Endodermal cell (in vitro differentiated cells): Measurements from ENCODE around the gene TOM1L2. TPM values are rescaled to one million over a fixed set of nuclear protein-coding genes. Genes with fewer than 3 reads are reported as not detected.
A peak's percentile ranks its signal among the peaks of the same experiment; 100 is the strongest.

Experiments used
- DNase-seq: peaks from one replicate; pipeline ENCODE4 v3.0.0-alpha.2; 2017
- H3K27ac ChIP-seq: 2 replicates; pipeline ENCODE4 v1.5.1; 2013; ENCODE audit warnings: mild to moderate bottlenecking, low read depth, low read length, moderate library complexity
- H3K27me3 ChIP-seq: 2 replicates; pipeline ENCODE4 v1.6.1; 2013; ENCODE audit warnings: mild to moderate bottlenecking, low read length, moderate library complexity; ENCODE audit not compliant: insufficient read depth, control insufficient read depth, poor library complexity, severe bottlenecking
- H3K36me3 ChIP-seq: 2 replicates; pipeline ENCODE4 v1.7.0; 2013; ENCODE audit warnings: mild to moderate bottlenecking, low read length, moderate library complexity; ENCODE audit not compliant: control insufficient read depth, insufficient read depth
- H3K4me1 ChIP-seq: one replicate; pipeline ENCODE4 v1.7.0; 2013; ENCODE audit warnings: low read length; ENCODE audit not compliant: control insufficient read depth, insufficient read depth
- H3K4me3 ChIP-seq: 2 replicates; pipeline ENCODE4 v1.5.1; 2013; ENCODE audit warnings: mild to moderate bottlenecking, low read length, moderate library complexity
- H3K9ac ChIP-seq: 2 replicates; pipeline ENCODE4 v1.6.1; 2013; ENCODE audit warnings: mild to moderate bottlenecking, low read length, moderate library complexity; ENCODE audit not compliant: poor library complexity, severe bottlenecking; ENCODE audit errors: extremely low read depth
- H3K9me3 ChIP-seq: 2 replicates; pipeline ENCODE4 v1.6.1; 2013; ENCODE audit warnings: mild to moderate bottlenecking, low read length, moderate library complexity; ENCODE audit not compliant: control insufficient read depth
- H3K27ac Mint-ChIP-seq: 2 replicates; pipeline ENCODE4 v1.8.0; 2020; ENCODE audit warnings: mixed read lengths
- H3K27me3 Mint-ChIP-seq: 2 replicates; pipeline ENCODE4 v1.8.0; 2021; ENCODE audit warnings: mild to moderate bottlenecking, mixed read lengths; ENCODE audit not compliant: insufficient read depth
- H3K36me3 Mint-ChIP-seq: 2 replicates; pipeline ENCODE4 v1.8.0; 2020; ENCODE audit warnings: low read depth, mixed read lengths
- H3K4me1 Mint-ChIP-seq: 2 replicates; pipeline ENCODE4 v1.8.0; 2020; ENCODE audit warnings: mixed read lengths
- H3K4me3 Mint-ChIP-seq: 2 replicates; pipeline ENCODE4 v1.8.0; 2020; ENCODE audit warnings: mild to moderate bottlenecking, moderate library complexity, mixed read lengths
- H3K9me3 Mint-ChIP-seq: 2 replicates; pipeline ENCODE4 v1.8.0; 2020; ENCODE audit warnings: mild to moderate bottlenecking, mixed read lengths
- CTCF ChIP-seq: fragments of 200-600 bp; sonication (generic); conservative IDR thresholded peaks from 2 replicates; pipeline ENCODE4 v1.5.0; 2021; ENCODE audit warnings: antibody characterized with exemption, mild to moderate bottlenecking
- WGBS, 2 experiments: methylation state at CpG; one replicate each; pipeline versions ENCODE4 v1.1.5 to v1.1.7; 2013; ENCODE audit warnings: missing lambda C conversion rate in 2 of 2, mixed read lengths in 1 of 2; ENCODE audit not compliant: insufficient coverage in 1 of 2, insufficient read length in 1 of 2; 5-methylcytosine and 5-hydroxymethylcytosine counted together
- total RNA-seq, 2 donors: library from RNA; stranded (reverse); fragmentation: NEBNext Ultra II Directional in 1 of 2; extraction: Animal tissue kit (Norgen Biotek cat#: 25700) in 1 of 2; gene quantifications; 2 replicates in 1 of 2; 3 replicates in 1 of 2; pipeline ENCODE4 v1.2.1, GENCODE V29; 2021

TOM1L2 gene
- total RNA-seq, 2 donors from 2014 or later = 10.2 to 11.5 TPM

GRCh38 chr17:17900615-17901520 lies 71.3 kb downstream of the TOM1L2 start:
- Histone ChIP-seq H3K9me3 (no peaks in the 10 kb centered on the region), H3K27ac (peak overlapping the region; percentile 40), H3K4me3 (no peak overlapping the region), H3K36me3 (peaks cover 13% of the 10 kb centered on the region), H3K9ac (no peak overlapping the region), H3K27me3 (no peaks in the 10 kb centered on the region), H3K4me1 (no peaks in the 10 kb centered on the region)
- DNase-seq = peak; percentile 52
- H3K27ac Mint-ChIP-seq = no peak overlapping the region
- H3K4me1 Mint-ChIP-seq = peaks cover 10% of the 10 kb centered on the region
- no peak overlapping the region for H3K4me3 Mint-ChIP-seq
- H3K27me3 Mint-ChIP-seq = no peaks in the 10 kb centered on the region
- WGBS, 2 experiments = 60 to 73% methylated on average over 6 to 7 of the region's 7 CpGs
- H3K9me3 Mint-ChIP-seq = no peaks in the 10 kb centered on the region
- peaks cover 7% of the 10 kb centered on the region for H3K36me3 Mint-ChIP-seq
- TF ChIP-seq CTCF = no peak

GRCh38 chr17:17899486-17899885 lies 72.7 kb downstream of the TOM1L2 start:
- DNase-seq = no peak
- Mint-ChIP-seq H3K36me3 (peaks cover 7% of the 10 kb centered on the region), H3K27ac (no peak overlapping the region), H3K9me3 (no peaks in the 10 kb centered on the region), H3K4me3 (no peak overlapping the region), H3K4me1 (peaks cover 10% of the 10 kb centered on the region), H3K27me3 (no peaks in the 10 kb centered on the region)
- Histone ChIP-seq H3K36me3 (peaks cover 23% of the 10 kb centered on the region), H3K27ac (no peak overlapping the region), H3K9me3 (no peaks in the 10 kb centered on the region), H3K27me3 (no peaks in the 10 kb centered on the region), H3K4me1 (no peaks in the 10 kb centered on the region), H3K4me3 (no peak overlapping the region), H3K9ac (no peak overlapping the region)
- WGBS, 2 experiments = 76 to 96% methylated on average over 2 to 3 of the region's 3 CpGs
- TF ChIP-seq CTCF = no peak

GRCh38 chr17:17898673-17899072 lies 73.5 kb downstream of the TOM1L2 start:
- Histone ChIP-seq H3K36me3 (peaks cover 25% of the 10 kb centered on the region), H3K4me1 (no peaks in the 10 kb centered on the region), H3K9ac (no peak overlapping the region), H3K27ac (no peak overlapping the region), H3K9me3 (no peaks in the 10 kb centered on the region), H3K27me3 (no peaks in the 10 kb centered on the region), H3K4me3 (no peak overlapping the region)
- TF ChIP-seq CTCF = no peak
- DNase-seq = no peak
- H3K36me3 Mint-ChIP-seq = peaks cover 7% of the 10 kb centered on the region
- no peak overlapping the region for H3K4me3 Mint-ChIP-seq
- H3K9me3 Mint-ChIP-seq = no peaks in the 10 kb centered on the region
- WGBS, 2 experiments = 89 to 100% methylated on average over 1 to 2 of the region's 2 CpGs
- peaks cover 10% of the 10 kb centered on the region for H3K4me1 Mint-ChIP-seq
- no peaks in the 10 kb centered on the region for H3K27me3 Mint-ChIP-seq
- H3K27ac Mint-ChIP-seq = no peak overlapping the region
